HepG2 (cell line): Measurements from ENCODE around the gene PIP4K2B. TPM values are rescaled to one million over a fixed set of nuclear protein-coding genes. Genes with fewer than 3 reads are reported as not detected.

Source experiments
- ATF6 ChIP-seq: sonication (generic); formaldehyde crosslinking; conservative IDR thresholded peaks from 2 replicates; pipeline ENCODE4 v1.4.0; 2020; ENCODE audit warnings: missing genetic modification reagents
- DMTF1 ChIP-seq: sonication (generic); formaldehyde crosslinking; IDR thresholded peaks from 2 replicates; pipeline ENCODE4 v1.4.0; 2020; ENCODE audit warnings: mild to moderate bottlenecking, missing genetic modification reagents
- LBX2 ChIP-seq: sonication (generic); formaldehyde crosslinking; IDR thresholded peaks from 2 replicates; pipeline ENCODE4 v1.5.0; 2020; ENCODE audit warnings: missing genetic modification reagents, mild to moderate bottlenecking, borderline replicate concordance
- MEIS2 ChIP-seq: sonication (generic); formaldehyde crosslinking; IDR thresholded peaks from 2 replicates; pipeline ENCODE4 v1.9.0; 2021; ENCODE audit warnings: mild to moderate bottlenecking, missing genetic modification reagents
- MLLT10 ChIP-seq: sonication (generic); formaldehyde crosslinking; IDR thresholded peaks from 2 replicates; pipeline ENCODE4 v1.4.0; 2020; ENCODE audit warnings: missing genetic modification reagents
- RORA ChIP-seq: sonication (generic); formaldehyde crosslinking; IDR thresholded peaks from 2 replicates; pipeline ENCODE4 v1.5.0; 2020; ENCODE audit warnings: mild to moderate bottlenecking, missing genetic modification reagents, moderate library complexity
- SKI ChIP-seq: fragments of 450-650 bp; IDR thresholded peaks from one replicate; pipeline ENCODE4 v1.6.1; 2018; ENCODE audit warnings: mild to moderate bottlenecking; ENCODE audit not compliant: partially characterized antibody
- SRSF9 ChIP-seq: fragments of 200-400 bp; formaldehyde crosslinking; IDR thresholded peaks from 2 replicates; pipeline ENCODE4 v1.6.1; 2018; ENCODE audit warnings: borderline replicate concordance, mild to moderate bottlenecking, low read depth, low read length; ENCODE audit not compliant: insufficient read depth, poor library complexity, severe bottlenecking
- THAP7 ChIP-seq: sonication (generic); formaldehyde crosslinking; IDR thresholded peaks from 2 replicates; pipeline ENCODE4 v1.8.1; 2023; ENCODE audit warnings: mild to moderate bottlenecking, missing genetic modification reagents
- ZNF253 ChIP-seq: sonication (generic); formaldehyde crosslinking; IDR thresholded peaks from 2 replicates; pipeline ENCODE4 v1.8.0; 2022; ENCODE audit warnings: mild to moderate bottlenecking, missing genetic modification reagents, borderline replicate concordance
- ZNF530 ChIP-seq: sonication (generic); formaldehyde crosslinking; IDR thresholded peaks from 2 replicates; pipeline ENCODE4 v1.5.0; 2020; ENCODE audit warnings: low read depth, mild to moderate bottlenecking, missing genetic modification reagents
- ZNF543 ChIP-seq: sonication (generic); formaldehyde crosslinking; IDR thresholded peaks from 2 replicates; pipeline ENCODE4 v1.4.0; 2020; ENCODE audit warnings: mild to moderate bottlenecking, missing genetic modification reagents
- ZNF773 ChIP-seq: sonication (generic); formaldehyde crosslinking; IDR thresholded peaks from 2 replicates; pipeline ENCODE4 v1.4.0; 2020; ENCODE audit warnings: missing genetic modification reagents, borderline replicate concordance
- ZNF83 ChIP-seq: sonication (generic); formaldehyde crosslinking; IDR thresholded peaks from 2 replicates; pipeline ENCODE4 v1.4.0; 2020; ENCODE audit warnings: missing genetic modification reagents, mild to moderate bottlenecking, borderline replicate concordance
- ZNF841 ChIP-seq: sonication (generic); formaldehyde crosslinking; IDR thresholded peaks from 2 replicates; pipeline ENCODE4 v1.8.1; 2023; ENCODE audit warnings: missing genetic modification reagents, borderline replicate concordance
- ZNF878 ChIP-seq: sonication (generic); formaldehyde crosslinking; IDR thresholded peaks from 2 replicates; pipeline ENCODE4 v1.8.1; 2023; ENCODE audit warnings: mild to moderate bottlenecking, missing genetic modification reagents, moderate library complexity
- polyA plus RNA-seq, 8 experiments: library from polyadenylated mRNA; depleted of rRNA in 3 of 8; stranded (reverse) in 7 of 8; unstranded in 1 of 8; fragments of >200 nt; fragmentation: Illumina TruSeq in 4 of 8; extraction: Trizol in 4 of 8; gene quantifications; 2 replicates each; pipeline versions ENCODE4 v1.2.1 to v1.2.3, GENCODE V29; 2011 to 2016; ENCODE audit warnings: low read depth in 4 of 8, missing spikeins in 1 of 8, mixed read lengths in 1 of 8; ENCODE audit not compliant: insufficient read depth in 1 of 8
- total RNA-seq, 5 experiments: library from RNA; depleted of rRNA; stranded (reverse); fragments of >200 nt; fragmentation: Illumina TruSeq; extraction: Trizol; gene quantifications; 2 replicates each; pipeline ENCODE4 v1.2.3, GENCODE V29; 2016; ENCODE audit warnings: low read depth in 1 of 5
- TF ChIP-seq, protein P1 (sequence below): sonication (generic); formaldehyde crosslinking; IDR thresholded peaks from 2 replicates; pipeline ENCODE4 v1.4.0; 2020; ENCODE audit warnings: missing genetic modification reagents; ENCODE audit errors: not compliant biosample characterization
- TF ChIP-seq, protein P2 (sequence below): sonication (generic); formaldehyde crosslinking; IDR thresholded peaks from 2 replicates; pipeline ENCODE4 v1.8.1; 2023; ENCODE audit warnings: missing genetic modification reagents, mild to moderate bottlenecking, borderline replicate concordance

PIP4K2B gene
- total and polyA plus RNA-seq, 2 of the 13 experiments (the other 11 are each of a cell fraction or from before 2014, with no cell fraction given) = 20.4 to 54.0 TPM

- TF ChIP-seq ATF6 (CRISPR knock-in tag) (no peak), SKI (peak; percentile 36), RORA (CRISPR knock-in tag) (no peak), LBX2 (CRISPR knock-in tag) (peak; percentile 79), ZNF83 (CRISPR knock-in tag) (0 out of 2 replicates have a peak, but pooled peaks have one; percentile 56), MLLT10 (CRISPR knock-in tag) (no peak), THAP7 (CRISPR knock-in tag) (peak; percentile 87), ZNF530 (no peak), MEIS2 (CRISPR knock-in tag) (peak; percentile 31; the same call in 1 of the 2 replicates), ZNF773 (no peak; the same call in 1 of the 2 replicates), DMTF1 (CRISPR knock-in tag) (no peak), ZNF841 (CRISPR knock-in tag) (peak; percentile 32; the same call in 1 of the 2 replicates), ZNF543 (CRISPR knock-in tag) (peak; percentile 2; the same call in 1 of the 2 replicates), ZNF253 (CRISPR knock-in tag) (no peak), ZNF878 (CRISPR knock-in tag) (peak; percentile 94), SRSF9 (no peak)
- TF ChIP-seq, protein P1, sequence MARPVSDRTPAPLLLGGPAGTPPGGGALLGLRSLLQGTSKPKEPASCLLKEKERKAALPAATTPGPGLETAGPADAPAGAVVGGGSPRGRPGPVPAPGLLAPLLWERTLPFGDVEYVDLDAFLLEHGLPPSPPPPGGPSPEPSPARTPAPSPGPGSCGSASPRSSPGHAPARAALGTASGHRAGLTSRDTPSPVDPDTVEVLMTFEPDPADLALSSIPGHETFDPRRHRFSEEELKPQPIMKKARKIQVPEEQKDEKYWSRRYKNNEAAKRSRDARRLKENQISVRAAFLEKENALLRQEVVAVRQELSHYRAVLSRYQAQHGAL (CRISPR knock-in tag) = peak; percentile 62
- TF ChIP-seq, protein P2, sequence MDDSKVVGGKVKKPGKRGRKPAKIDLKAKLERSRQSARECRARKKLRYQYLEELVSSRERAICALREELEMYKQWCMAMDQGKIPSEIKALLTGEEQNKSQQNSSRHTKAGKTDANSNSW (CRISPR knock-in tag) = peak; percentile 80; the same call in 1 of the 2 replicates
Measured at GRCh38 chr17:38749223-38750043, 49.9 kb downstream of the PIP4K2B start (continued).
